Measurements from ENCODE around the gene DHPS. TPM values are rescaled to one million over a fixed set of nuclear protein-coding genes. Genes with fewer than 3 reads are reported as not detected.

Gene DHPS
- total and polyA plus RNA-seq, 4 donors, result 65.0 to 80.8 (median 74.7) TPM

DNA sequence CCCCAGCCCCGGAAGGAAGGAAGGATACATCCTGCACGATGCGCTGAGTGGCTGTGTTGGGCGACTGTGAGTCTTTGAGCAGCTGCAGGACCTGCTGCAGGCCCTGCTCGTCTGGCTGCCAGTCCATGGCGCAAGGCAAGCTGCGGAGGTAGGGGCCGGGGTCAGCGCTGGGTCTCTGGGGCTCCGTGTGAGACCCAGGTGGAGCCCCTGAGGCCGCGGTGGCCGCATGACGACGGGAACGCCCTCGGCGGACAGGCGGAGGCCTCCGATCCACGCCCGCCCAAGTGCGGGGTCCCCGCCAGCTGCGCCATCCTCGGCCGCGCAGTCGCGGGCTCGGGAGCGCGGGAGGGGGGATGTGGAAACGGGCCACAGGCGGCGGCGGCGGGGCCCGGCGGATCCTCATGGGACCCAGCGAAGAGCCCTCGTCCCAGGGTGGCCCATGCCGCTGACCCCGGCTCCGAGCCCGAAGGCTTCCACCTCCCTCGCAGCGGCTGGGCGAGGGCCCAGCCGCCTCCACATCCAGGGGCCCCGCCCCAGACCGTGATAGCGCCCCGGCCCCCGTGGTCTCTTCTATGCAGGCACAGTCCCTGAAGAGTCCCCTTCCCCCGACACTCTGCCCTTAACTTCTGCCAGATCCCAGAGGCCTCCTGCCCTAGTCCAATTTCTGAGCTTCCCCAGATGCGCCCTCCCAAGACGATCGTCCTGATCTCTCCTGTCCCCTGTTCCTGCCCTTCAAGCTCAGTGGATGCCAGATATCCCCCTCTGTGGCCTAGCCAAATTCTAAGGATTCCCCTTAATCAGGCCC is 39.4 kb upstream of the DHPS start:
- DNase-seq, result peak in 2 of 3 donors; percentile 23 to 36
- Histone ChIP-seq H3K9ac (ENCODE audit: insufficient read depth in 1 of 2, low read length in 2 of 2) (peak overlapping the region; percentile 73 to 88), H3K36me3 (ENCODE audit: control insufficient read depth in 4 of 4, insufficient read depth in 4 of 4, low read length in 4 of 4) (peaks cover 0 to 18% (median 14%) of the 10 kb centered on the region in 4 donors), H3K27ac (ENCODE audit: low read depth in 1 of 2, low read length in 1 of 2) (peak overlapping the region; percentile 89 to 92), H3K9me3 (ENCODE audit: control insufficient read depth in 4 of 4, insufficient read depth in 3 of 4, low read length in 3 of 4) (no peaks in the 10 kb centered on the region), H3K4me3 (peak overlapping the region; percentile 79), H3K27me3 (ENCODE audit: control insufficient read depth in 3 of 3, insufficient read depth in 3 of 3, low read length in 2 of 3) (no peaks in the 10 kb centered on the region), H3K4me1 (ENCODE audit: control insufficient read depth in 5 of 5, insufficient read depth in 5 of 5, low read length in 5 of 5) (peaks cover 0 to 25% (median 10%) of the 10 kb centered on the region in 5 donors)
- TF ChIP-seq, protein P1, sequence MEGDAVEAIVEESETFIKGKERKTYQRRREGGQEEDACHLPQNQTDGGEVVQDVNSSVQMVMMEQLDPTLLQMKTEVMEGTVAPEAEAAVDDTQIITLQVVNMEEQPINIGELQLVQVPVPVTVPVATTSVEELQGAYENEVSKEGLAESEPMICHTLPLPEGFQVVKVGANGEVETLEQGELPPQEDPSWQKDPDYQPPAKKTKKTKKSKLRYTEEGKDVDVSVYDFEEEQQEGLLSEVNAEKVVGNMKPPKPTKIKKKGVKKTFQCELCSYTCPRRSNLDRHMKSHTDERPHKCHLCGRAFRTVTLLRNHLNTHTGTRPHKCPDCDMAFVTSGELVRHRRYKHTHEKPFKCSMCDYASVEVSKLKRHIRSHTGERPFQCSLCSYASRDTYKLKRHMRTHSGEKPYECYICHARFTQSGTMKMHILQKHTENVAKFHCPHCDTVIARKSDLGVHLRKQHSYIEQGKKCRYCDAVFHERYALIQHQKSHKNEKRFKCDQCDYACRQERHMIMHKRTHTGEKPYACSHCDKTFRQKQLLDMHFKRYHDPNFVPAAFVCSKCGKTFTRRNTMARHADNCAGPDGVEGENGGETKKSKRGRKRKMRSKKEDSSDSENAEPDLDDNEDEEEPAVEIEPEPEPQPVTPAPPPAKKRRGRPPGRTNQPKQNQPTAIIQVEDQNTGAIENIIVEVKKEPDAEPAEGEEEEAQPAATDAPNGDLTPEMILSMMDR (IDR thresholded peaks at IDR 0.05; ENCODE audit: control extremely low read depth, extremely low read depth), result no peak
- 11 to 13% methylated on average over 41 to 59 of the region's 59 CpGs for WGBS, 2 donors
- ATAC-seq (ENCODE audit: insufficient read depth, low FRiP score), result no peak

DNA sequence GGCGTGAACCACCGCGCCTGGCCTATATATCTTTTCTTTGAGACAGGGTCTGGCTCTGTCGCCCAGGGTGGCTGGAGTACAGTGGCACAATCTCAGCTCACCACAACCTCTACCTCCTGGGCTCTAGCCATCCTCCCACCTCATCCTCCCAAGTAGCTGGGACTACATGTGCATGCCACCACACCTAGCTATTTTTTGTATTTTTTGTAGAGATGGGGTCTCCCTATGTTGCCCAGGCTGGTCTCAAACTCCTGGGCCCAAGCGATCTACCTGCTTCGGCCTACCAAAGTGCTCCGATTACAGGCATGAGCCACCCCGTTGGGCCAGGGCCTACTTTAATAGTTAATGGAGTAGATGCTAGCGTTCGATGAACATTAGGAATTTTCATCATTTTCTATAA is 38.6 kb upstream of the DHPS start:
- TF ChIP-seq, protein P1 (IDR thresholded peaks at IDR 0.05; ENCODE audit: control extremely low read depth, extremely low read depth), result no peak
- Histone ChIP-seq H3K27ac (ENCODE audit: low read depth in 1 of 2, low read length in 1 of 2) (no peak overlapping the region), H3K4me3 (no peak overlapping the region), H3K9ac (ENCODE audit: insufficient read depth in 1 of 2, low read length in 2 of 2) (peak overlapping the region; percentile 30 to 49), H3K4me1 (ENCODE audit: control insufficient read depth in 5 of 5, insufficient read depth in 5 of 5, low read length in 5 of 5) (peaks cover 0 to 25% (median 10%) of the 10 kb centered on the region in 5 donors), H3K9me3 (ENCODE audit: control insufficient read depth in 4 of 4, insufficient read depth in 3 of 4, low read length in 3 of 4) (no peaks in the 10 kb centered on the region), H3K27me3 (ENCODE audit: control insufficient read depth in 3 of 3, insufficient read depth in 3 of 3, low read length in 2 of 3) (no peaks in the 10 kb centered on the region), H3K36me3 (ENCODE audit: control insufficient read depth in 4 of 4, insufficient read depth in 4 of 4, low read length in 4 of 4) (peaks cover 0 to 25% (median 19%) of the 10 kb centered on the region in 4 donors)
- ATAC-seq (ENCODE audit: insufficient read depth, low FRiP score) (no peak), DNase-seq (no peak)
- WGBS, 2 donors, result 90 to 91% methylated on average over 10 of the region's 10 CpGs

DNA sequence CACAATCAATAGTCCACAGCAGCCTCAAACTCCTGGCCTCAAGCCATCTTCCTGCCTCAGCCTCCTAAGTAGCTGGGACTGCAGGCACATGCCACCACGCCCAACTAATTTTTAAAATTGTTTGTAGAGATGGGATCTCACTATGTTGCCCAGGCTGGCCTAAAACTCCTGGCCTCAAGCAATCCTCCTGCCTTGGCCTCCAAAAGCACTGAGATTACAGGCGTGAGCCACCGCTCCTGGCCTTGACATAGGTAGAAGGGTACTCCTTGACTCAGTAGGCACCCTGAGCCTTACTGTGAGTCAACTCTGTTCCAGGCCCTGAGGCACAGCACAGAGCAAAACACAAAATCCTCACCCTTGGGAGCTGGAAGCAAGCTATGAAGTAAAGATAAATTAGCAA is 34.2 kb upstream of the DHPS start:
- WGBS, 2 donors, result 95 to 100% methylated on average over 3 of the region's 3 CpGs
- H3K9me3 ChIP-seq (ENCODE audit: control insufficient read depth in 4 of 4, insufficient read depth in 3 of 4, low read length in 3 of 4), result no peaks in the 10 kb centered on the region
- H3K36me3 ChIP-seq (ENCODE audit: control insufficient read depth in 4 of 4, insufficient read depth in 4 of 4, low read length in 4 of 4), result peaks cover 5 to 52% (median 49%) of the 10 kb centered on the region in 4 donors
- peaks cover 0 to 11% (median 6%) of the 10 kb centered on the region in 5 donors for H3K4me1 ChIP-seq (ENCODE audit: control insufficient read depth in 5 of 5, insufficient read depth in 5 of 5, low read length in 5 of 5)
- H3K9ac ChIP-seq (ENCODE audit: insufficient read depth in 1 of 2, low read length in 2 of 2), result no peak overlapping the region
- H3K4me3 ChIP-seq, result no peak overlapping the region
- H3K27ac ChIP-seq (ENCODE audit: low read depth in 1 of 2, low read length in 1 of 2), result no peak overlapping the region
- no peaks in the 10 kb centered on the region for H3K27me3 ChIP-seq (ENCODE audit: control insufficient read depth in 3 of 3, insufficient read depth in 3 of 3, low read length in 2 of 3)
- ATAC-seq (ENCODE audit: insufficient read depth, low FRiP score) (no peak), DNase-seq (no peak)
- TF ChIP-seq, protein P1 (IDR thresholded peaks at IDR 0.05; ENCODE audit: control extremely low read depth, extremely low read depth), result no peak
